Anterior cingulate cortex (tissue), 58 donors: Measurements from ENCODE around the gene ARSH.
A peak's percentile ranks its signal among the peaks of the same experiment; 100 is the strongest.
"Not testable (repeated sequence)": the region's sequence is repeated elsewhere in the genome, so short reads cannot be mapped to it uniquely, and the experiment has no call there.

Source experiments
- DNase-seq, 58 donors: peaks; one replicate each; lab custom pipeline; 2025; lab: John Stamatoyannopoulos, UW

Gene ARSH

GRCh38 chrX:3006495-3006894 is at the start of gene ARSH:
TSS of gene ARSH (plus strand) at chrX:3006546. CDS start at chrX:3006613, 67 bp downstream.
- no peak for DNase-seq

- peak in 1 of 58 donors; percentile 0 for DNase-seq
Measured at GRCh38 chrX:2958199-2958598, 48.1 kb upstream of the ARSH start.

GRCh38 chrX:2960861-2961515 is 45.4 kb upstream of the ARSH start:
- no peak for DNase-seq

- no peak for DNase-seq
Measured at GRCh38 chrX:2962381-2962780, 44.0 kb upstream of the ARSH start.

- DNase-seq: not testable (repeated sequence)
Measured at GRCh38 chrX:2963449-2963848, 42.9 kb upstream of the ARSH start.

- not testable (repeated sequence) for DNase-seq
Measured at GRCh38 chrX:2963992-2964794, 42.2 kb upstream of the ARSH start.

- no peak for DNase-seq
Measured at GRCh38 chrX:2965965-2966364, 40.4 kb upstream of the ARSH start.

- DNase-seq: no peak
Measured at GRCh38 chrX:2967012-2967411, 39.3 kb upstream of the ARSH start.

GRCh38 chrX:2967584-2967983 is 38.8 kb upstream of the ARSH start:
- DNase-seq: no peak

GRCh38 chrX:2967998-2968909 is 38.1 kb upstream of the ARSH start:
- DNase-seq: peak in 56 of 58 donors; percentile 0 to 75 (median 26)

GRCh38 chrX:2969021-2969420 is 37.3 kb upstream of the ARSH start:
- DNase-seq: no peak

GRCh38 chrX:2972391-2972790 is 34.0 kb upstream of the ARSH start:
- no peak for DNase-seq

- peak in 1 of 58 donors; percentile 1 for DNase-seq
Measured at GRCh38 chrX:2974961-2975360, 31.4 kb upstream of the ARSH start.

GRCh38 chrX:2978639-2979038 is 27.7 kb upstream of the ARSH start:
- DNase-seq: not testable (repeated sequence)

- DNase-seq: no peak
Measured at GRCh38 chrX:2984342-2984741, 22.0 kb upstream of the ARSH start.

- no peak for DNase-seq
Measured at GRCh38 chrX:2989565-2989964, 16.8 kb upstream of the ARSH start.

- DNase-seq: no peak
Measured at GRCh38 chrX:3010532-3010931, 4.2 kb downstream of the ARSH start.

GRCh38 chrX:3017492-3017891 is 11.1 kb downstream of the ARSH start:
- no peak for DNase-seq

GRCh38 chrX:3024176-3024575 is 17.8 kb downstream of the ARSH start:
- peak in 9 of 58 donors; percentile 0 to 17 (median 1) for DNase-seq

- DNase-seq: no peak
Measured at GRCh38 chrX:3026074-3026815, 19.9 kb downstream of the ARSH start.
